ENCODE results near the gene KAT7.

DNA sequence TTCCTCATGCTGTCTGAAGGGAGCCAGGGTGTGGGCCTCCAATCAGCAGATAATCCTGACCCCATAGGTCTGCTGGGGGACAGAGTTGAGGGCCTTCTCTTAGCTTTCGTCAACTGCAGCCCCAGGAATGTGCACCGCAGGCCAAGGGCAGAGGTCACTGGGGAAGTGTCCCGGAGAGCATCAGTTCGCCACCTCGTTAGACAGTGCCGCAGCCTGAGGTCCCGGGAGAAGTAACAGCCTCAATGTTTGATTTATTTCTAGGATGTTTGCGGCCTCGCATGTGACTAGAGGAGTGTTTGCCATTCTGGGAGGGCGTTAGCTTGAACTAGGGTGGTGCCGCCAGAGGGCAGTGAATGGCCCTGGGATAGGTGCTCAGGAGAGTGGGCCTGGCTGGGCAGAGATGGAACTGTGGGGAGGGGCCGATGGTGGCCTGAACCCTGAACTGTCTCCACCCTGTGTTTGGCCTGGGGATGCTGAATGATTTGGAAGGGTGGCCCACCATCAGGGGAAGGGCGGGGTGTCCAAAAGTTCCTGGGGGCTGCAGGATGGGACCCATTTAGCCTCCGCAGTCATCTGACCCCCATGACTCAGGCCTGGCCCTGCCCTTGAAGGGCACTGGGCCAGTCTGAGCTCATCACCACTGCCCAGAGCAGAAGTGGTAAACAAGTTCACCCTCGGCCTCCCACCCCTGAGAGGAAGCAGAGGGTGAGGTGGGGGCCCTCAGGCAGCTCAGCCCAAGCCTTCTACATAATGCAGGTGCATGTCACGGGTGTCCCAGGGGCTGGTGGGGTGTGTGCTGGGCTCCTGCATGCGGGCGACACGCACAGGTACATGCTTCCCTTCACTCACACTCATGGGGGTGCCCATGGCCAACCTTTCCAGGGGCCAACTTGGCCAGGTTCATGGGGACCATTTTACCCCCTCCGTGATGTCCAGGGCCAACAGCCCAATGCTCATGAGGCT is 71.8 kb downstream of the KAT7 start:
- TF ChIP-seq, protein P1, sequence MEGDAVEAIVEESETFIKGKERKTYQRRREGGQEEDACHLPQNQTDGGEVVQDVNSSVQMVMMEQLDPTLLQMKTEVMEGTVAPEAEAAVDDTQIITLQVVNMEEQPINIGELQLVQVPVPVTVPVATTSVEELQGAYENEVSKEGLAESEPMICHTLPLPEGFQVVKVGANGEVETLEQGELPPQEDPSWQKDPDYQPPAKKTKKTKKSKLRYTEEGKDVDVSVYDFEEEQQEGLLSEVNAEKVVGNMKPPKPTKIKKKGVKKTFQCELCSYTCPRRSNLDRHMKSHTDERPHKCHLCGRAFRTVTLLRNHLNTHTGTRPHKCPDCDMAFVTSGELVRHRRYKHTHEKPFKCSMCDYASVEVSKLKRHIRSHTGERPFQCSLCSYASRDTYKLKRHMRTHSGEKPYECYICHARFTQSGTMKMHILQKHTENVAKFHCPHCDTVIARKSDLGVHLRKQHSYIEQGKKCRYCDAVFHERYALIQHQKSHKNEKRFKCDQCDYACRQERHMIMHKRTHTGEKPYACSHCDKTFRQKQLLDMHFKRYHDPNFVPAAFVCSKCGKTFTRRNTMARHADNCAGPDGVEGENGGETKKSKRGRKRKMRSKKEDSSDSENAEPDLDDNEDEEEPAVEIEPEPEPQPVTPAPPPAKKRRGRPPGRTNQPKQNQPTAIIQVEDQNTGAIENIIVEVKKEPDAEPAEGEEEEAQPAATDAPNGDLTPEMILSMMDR (IDR thresholded peaks at IDR 0.05; ENCODE audit: insufficient read depth, low read length, poor library complexity, severe bottlenecking), result no peak
- no peak for TF ChIP-seq EZH2phosphoT487 (conservative IDR thresholded peaks at IDR 0.05; ENCODE audit: low read length)
